ENCODE measurements around the gene ARL2BP.
A peak's percentile ranks its signal among the peaks of the same experiment; 100 is the strongest.
"Not testable (repeated sequence)": the region's sequence is repeated elsewhere in the genome, so short reads cannot be mapped to it uniquely, and the experiment has no call there.

The ARL2BP gene

DNA sequence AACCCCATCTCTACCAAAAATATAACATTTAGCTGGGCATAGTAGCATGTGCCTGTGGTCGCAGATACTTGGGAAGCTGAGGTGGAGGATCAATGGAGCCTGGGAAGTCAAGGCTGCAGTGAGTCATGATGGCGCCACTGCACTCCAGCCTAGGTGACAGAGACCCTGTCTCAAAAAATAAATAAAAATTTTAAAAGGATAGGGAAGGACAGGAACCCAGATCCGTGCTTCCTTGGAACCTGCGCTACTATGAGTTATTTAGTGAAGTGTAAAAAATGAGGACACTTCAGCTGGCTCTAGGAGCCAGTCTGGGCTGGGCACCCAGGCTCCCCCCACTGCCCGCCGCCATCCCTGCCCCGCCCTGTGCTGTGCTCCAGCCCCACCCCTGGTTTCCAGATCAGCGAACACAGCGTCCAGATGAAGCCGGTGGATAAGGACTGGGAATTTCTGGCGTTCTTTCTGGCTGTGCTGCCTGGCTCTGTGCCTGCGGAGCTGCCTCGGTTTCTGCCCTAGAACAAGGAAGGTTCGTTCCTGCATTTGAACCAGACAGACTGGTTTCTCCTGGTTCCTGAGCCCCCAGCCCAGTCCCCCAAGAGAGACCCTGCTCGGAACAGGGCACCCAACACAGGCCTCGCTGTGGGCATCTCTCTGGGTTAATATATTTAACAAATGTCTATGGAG is 20.9 kb downstream of the ARL2BP start:
- DNase-seq, result no peak

DNA sequence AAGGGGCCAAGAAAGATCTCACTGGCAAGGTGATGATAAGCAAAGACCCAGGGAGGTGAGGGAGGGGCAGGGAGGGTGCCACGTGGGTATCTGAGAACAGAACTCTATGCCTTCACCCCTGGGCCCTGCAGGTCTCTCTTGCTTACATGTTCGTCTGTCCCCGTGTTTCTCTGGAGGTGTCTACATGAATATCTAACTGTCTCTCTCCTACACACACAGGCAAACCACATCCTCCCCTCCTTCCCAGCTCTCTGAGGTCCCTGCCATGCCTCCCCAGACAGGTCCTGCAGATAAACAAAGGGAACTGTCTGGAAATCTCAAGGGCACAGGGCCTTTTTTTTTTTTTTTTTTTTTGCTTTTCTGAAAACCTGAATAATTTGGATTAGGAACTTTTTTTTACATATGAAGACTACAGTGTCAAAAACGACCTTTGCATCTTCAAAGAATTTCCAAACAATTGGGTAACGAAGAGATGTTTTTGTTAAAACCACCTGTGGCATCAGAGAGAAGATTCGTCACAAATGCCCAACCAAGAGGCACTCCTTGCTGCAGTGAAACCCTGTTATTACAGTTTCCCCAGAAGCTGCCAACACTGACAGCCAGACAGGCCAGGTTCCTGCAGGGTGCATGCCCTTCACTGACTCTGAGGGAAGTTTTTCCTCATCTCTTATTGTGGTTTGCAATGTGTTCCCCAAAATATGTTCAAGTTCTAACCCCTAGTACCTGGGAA is 21.6 kb downstream of the ARL2BP start:
- DNase-seq, result peak; percentile 22 to 33

DNA sequence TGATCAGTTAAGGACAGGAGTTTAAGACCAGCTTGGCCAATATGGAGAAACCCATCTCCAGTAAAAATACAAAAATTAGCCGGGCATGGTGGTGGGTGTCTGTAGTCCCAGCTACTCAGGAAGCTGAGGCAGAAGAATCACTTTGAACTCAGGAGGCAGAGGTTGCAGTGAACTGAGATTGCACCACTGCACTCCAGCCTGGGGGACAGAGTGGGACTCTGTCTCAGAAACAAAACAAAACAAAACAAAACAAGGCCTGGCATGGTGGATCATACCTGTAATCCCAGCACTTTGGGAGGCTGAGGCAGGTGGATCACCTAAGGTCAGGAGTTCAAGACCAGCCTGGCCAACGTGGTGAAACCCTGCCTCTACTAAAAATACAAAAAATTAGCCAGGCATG is 22.3 kb downstream of the ARL2BP start:
- DNase-seq, result not testable (repeated sequence)

DNA sequence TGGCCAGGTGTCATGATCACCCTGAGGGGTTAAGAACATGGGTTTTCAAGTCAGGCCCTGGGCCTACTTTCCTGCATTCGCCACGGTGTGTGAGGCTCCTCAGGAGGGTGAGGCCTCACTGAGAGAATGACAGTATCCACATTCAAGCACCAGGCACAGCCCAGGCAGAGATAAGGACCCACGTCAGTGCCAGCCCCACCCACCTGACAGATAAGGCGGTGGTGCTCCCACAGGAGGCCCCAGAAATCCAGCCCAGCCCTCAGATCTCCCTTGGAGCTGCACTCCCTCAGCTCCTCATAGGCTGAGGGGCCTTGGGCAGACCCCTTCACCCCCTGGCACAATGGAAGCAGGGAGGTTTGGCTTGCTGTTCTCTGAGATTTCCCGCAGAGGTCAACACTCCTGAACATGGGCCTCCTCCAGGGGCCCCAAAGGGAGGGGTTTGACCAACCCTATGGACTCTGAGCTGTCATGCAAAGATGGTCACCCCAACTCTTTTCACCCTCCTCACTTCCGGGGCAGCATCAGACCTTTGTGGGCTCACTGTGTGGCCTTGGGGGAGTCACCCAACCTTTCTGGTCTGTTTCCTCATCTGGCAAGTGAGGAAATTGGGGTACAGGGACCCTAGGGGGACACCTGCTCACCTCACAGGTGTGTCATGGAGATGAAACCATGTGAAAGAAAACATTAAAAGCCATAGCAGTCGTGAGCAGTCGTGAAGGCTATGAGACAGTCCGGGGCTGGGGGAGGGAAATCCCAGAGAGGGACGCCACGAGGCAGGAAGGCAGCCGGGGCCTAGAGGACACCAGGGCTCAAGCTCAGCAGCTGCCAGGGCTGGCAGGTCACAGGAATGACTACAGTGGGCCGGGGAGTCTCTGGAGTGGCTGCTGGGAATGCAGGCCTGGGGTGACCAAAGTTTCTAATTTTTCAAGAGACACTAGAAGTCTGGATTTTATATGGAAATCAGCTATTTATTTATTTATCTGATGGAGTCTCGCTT is 24.0 kb downstream of the ARL2BP start:
- DNase-seq, result no peak

DNA sequence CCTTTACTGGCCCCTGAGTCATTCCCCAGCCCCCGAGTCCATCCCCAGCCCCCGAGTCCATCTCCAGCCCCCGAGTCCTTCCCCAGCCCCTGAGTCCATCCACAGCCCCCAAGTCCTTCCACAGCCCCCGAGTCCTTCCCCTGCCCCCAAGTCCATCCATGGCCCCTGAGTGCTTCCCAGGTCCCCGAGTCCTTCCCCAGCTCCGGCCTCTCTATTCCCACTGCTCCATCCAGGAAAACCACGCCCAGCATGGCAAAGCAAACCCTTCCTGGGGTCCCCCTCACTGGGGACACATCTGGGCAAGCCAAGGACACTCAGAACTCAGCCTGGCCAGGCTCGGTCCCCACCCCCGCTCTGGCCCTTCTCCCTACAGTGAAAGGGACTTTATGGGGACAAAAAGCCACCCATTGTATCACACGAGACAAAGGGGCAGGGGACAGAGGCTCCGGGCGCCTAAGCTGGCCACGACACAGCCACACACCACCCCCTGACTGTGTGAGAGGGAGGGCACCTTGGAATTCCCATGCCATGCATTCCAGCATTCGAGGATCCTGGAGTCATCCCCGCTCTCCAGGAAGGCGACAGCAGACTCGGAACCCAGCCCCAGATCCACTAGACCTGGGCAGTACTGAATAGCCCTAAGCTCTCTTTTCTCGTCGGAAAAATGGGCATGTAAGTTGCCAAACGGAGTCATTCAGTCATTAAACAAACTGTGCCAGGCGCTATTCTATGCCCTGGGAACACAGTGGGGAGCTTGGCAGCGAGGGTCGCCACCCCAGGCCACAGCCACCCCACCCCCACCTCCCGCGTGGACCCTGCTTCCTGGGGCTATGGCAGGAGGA is 25.4 kb downstream of the ARL2BP start:
- no peak for DNase-seq

DNA sequence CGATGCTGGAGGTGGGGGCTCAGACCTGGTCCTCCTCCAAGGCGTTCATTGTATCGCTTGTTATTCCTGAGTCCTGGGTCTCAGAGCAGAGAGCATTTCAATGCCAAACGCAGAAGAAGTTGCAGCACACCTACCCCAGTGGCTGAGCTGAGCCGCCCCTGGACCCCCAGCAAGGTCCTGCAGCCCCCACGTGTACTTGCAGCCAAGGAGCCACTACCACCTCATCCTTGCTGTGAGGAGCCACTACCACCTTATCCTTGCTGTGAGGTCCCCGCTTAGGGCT is 25.9 kb downstream of the ARL2BP start:
- no peak for DNase-seq

DNA sequence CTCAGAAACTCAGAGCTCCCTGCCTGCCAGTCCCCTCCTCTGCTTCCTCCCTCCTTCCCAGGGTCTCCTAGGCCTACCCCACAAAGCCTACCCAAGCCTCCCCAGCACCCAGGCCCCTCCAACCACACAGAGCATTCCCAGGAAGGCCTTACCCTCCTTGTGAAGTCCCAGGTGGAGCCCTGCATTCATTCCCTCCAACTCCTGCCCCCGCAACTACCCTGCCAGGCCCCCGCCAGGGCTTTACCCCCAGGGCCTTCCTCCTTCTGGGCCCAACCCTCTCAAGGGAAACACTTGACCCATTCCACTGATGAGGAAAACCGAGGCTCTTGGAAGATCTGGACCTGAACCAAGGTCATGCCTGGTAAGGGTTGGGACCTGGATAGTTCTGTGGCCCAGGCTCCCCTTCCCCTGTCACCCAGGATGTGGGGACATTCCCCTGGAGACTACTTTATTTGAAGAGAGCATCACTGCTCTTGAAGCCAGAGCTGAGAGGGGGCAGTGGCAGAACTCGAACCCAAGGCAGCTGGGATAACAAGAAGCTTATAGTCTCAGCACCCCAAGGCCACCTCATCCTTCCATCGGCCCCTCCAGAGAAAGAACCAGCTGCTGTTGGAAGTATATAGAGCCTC is 26.9 kb downstream of the ARL2BP start:
- no peak for DNase-seq

DNA sequence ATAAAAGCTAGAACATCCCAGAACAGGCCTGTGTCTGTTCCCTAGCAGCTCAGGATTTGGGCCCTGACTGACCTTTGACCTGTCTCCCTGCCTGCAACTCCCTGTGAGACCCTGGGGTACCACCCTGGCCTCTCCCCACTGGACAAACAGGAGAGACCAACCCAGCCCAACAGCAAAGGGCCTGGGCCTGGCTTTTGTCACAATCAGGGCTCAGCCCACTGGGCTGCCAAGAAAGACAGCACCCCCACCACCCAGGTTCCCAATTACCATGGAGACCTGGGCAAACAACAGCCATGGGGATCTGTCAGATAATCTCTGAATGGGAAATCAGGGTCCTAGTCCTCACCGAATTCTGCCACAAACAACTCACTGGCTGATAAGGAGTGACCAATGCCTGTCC is 28.3 kb downstream of the ARL2BP start:
- DNase-seq, result no peak

DNA sequence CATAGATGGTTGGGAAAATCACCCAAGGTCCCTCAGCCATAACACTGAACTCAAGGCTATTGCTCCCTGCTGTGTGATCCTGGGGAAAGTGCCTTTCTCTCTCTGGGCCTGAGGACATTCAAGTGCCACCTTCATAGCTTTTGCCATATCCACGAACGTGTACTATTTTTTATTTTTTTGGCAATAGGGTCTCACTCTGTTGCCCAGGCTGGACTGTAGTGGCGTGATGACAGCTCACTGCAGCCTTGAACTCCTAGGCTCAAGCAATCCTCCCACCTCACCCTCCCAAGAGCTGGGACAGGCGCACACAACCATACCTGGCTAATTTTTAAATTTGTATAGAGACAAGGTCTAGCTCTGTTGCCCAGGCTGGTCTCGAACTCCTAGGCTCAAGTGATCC is 28.8 kb downstream of the ARL2BP start:
- DNase-seq, result no peak

DNA sequence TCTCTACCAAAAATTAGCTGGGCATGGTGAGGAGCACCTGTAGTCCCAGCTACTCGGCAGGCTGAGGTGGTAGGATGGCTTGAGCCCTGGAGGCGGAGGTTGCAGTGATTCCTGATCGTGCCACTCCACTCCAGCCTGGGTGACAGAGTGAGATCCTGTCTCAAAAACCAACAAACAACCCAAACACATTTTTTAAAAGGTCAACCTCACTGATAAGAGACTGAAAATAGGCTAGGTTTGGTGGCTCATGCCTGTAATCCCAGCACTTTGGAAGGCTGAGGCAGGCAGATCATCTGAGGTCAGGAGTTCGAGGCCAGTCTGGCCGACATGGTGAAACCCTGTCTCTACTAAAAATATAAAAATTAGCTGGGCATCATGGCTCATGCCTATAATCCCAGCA is 30.9 kb downstream of the ARL2BP start:
- not testable (repeated sequence) for DNase-seq

DNA sequence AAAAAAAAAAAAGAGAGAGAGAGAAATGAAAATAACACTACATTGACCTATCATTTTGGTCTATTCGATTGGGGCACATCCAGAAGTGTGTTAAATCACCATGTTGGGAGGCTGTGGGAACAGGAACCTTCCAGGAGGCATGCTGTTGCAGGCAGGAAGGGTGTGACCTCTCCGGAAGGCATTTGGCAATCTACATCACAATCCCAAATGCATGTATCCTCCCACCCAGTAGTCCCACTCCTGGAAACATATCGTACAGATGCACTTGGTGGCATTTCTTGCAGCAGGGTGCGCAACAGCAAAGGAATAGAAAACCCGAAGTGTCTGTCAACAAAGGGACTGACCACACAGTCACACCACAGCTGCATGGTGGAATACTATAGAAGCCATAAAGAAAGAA is 31.5 kb downstream of the ARL2BP start:
- no peak for DNase-seq

DNA sequence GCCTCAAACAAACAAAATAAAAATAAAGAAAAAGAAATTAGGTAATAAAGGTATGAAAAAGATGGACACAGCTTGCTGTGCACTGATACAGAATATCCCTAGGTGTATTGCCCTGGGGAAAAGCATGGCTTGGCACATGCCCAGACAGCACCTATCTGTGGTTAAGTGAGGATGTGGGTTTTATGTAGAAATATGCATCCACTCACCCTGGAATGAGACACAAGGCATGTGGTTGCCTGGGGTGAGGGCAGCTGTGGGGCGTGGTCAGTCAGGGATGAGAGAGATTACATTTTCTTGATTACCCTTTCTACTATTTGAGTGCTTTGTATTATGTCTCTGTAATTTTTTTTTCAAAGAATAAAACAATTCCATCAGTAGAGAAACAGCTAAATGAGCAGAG is 32.5 kb downstream of the ARL2BP start:
- DNase-seq, result peak; percentile 50 to 61

DNA sequence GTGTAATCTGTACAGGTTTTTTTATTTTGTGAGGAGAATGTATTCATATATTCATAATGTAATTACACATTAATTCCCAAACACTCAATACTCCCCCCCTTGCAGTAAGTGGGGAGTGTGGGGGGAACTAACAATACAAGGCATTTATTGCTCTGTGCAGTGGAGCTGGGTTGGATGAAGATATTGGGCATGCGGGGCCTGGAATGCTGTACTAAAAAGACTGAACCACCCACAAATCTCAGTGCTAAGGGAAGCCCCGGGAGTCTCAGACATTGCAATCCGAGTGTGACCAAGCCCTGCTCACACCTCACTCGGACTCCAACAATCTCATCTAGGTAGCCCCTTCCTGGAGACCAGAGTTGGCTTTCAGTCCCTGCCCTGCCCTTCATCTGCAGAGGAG is 33.4 kb downstream of the ARL2BP start:
- DNase-seq, result no peak

DNA sequence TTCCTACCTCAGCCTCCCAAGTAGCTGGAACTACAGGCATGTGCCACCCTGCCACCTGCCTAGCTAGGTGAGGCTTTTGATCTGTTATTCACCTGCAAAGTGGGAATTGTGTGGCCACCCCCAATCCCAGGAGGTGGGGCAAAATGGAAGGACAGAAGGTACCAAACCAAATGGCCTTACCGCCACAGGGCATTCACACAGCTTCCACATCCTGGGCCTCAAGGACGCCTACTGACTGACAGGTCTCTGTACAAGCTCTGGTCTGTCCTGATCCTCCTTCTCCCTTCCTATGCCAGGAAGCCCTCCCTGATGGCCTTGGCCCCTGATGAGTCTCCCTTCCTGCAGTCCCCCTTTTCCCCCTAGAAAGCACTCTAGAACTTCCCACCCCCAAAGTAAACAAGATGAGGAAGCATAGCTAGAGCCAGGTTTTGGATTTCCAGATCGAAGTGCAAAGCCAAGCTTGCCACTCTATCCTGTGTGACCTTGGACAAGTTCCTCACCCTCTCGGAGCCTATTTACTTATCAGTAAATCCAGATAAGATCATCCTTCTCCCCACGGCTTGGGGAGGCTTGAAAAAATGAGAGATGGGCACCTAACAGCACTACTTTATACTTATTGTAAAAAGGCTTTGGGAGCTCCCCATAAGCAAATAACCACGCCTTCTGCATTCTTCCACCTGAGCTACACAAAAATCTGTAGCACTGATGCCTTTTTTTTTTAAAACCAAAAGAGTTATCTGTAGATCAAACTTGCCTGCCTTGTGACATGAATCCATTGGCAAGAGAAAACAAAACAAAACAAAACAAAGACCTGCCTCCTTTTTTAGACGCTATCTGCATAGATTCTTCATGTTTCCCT is 35.0 kb downstream of the ARL2BP start:
- no peak for DNase-seq

DNA sequence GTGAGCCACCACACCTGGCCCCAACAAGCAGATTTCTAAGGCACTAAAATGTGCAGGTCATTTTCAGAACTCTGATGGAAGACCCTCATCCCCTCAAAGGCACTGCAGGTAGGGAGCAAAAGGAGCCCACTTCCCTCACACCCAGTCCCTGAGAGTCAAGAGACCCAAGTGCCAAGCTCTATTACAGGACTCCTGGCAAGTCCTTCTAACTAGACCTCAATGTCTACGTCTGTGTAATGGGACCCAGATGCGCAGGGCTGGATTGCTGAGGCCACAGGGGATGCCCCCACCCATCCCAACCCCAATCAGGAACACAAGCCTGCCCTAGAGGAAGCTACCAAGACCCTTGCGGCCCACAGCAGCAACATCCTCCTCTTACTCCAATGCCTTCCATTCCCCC is 36.7 kb downstream of the ARL2BP start:
- no peak for DNase-seq

DNA sequence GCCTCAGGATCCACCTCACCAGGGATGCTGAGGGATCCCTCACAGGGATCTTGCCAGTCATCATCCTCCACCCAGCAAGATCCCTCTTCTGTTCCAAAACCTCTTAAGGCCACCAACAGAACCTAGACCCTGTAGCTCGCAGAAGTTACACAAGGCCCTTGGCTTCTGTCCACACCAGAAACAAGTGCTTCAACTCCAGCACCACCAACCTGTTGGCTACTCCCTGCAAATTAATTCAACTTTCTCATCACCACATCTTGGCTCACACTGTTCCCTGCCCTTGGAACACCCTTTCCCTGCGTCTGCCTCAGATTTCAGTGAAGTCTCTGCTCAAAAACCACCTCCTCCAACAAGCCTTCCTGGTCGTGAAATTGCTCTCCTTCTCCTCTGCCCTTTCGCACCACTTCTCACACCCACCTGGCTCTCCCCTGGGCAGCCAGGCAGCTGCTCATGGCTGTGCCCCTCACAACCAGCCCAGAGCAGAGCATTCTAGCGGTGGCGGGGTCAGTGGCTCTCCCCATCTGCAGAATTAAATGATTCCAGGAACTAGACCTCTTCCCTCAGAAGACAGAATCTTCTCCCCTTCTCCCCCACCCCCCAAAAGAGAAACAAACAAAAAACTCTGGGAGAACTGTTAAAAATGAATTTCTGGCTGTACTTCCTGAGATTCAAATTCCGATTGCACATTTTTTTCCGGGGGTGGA is 37.6 kb downstream of the ARL2BP start:
- DNase-seq, result no peak

DNA sequence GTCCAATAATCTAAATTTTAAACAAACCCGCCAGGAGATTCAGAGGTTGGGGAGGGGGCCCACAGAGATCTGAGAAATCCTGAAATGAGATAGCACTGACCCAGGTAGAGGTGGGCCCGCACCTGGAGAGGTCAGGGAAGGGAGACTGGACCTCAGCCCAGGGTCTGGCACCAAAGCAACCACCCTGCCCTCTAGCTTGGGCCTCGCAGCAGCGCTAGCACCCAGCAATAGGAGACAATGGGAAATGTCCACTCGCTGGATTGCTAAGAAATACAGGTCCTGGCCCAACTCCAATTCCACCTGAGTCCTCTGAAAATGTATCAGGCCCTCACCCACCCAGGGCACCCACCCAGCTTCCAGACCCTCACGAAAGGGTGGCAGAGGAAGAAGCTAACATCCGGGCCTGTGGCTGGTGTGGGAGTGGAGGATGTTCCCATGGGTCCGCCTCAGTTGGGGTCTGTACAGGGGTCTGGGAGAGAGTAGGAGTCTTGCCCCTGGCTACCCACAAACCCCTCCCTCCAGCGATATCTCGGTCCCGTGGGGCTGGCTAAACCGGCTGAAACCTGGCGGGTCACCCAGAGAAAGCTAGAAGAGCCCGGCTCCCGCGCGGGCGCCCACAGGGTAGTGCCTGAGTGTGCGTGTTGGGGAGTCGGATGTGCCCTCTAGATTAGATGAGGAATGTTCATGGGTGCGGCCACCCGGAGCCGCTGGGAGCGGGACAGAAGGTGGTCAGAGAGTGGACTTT is 38.3 kb downstream of the ARL2BP start:
- no peak for DNase-seq

DNA sequence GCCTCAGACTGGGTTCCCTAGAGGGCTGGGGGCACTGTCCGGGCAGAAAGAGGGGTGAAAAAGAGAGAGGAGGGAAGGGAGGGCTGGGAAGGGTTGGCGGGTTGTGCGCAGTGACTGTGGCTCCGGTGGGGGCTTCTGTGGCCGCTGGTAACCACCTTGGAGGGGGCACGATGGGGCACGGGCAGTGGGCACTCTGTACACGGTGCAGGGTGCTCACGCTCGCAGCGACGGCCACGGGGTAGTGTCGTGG is 38.8 kb downstream of the ARL2BP start:
- DNase-seq, result no peak

DNA sequence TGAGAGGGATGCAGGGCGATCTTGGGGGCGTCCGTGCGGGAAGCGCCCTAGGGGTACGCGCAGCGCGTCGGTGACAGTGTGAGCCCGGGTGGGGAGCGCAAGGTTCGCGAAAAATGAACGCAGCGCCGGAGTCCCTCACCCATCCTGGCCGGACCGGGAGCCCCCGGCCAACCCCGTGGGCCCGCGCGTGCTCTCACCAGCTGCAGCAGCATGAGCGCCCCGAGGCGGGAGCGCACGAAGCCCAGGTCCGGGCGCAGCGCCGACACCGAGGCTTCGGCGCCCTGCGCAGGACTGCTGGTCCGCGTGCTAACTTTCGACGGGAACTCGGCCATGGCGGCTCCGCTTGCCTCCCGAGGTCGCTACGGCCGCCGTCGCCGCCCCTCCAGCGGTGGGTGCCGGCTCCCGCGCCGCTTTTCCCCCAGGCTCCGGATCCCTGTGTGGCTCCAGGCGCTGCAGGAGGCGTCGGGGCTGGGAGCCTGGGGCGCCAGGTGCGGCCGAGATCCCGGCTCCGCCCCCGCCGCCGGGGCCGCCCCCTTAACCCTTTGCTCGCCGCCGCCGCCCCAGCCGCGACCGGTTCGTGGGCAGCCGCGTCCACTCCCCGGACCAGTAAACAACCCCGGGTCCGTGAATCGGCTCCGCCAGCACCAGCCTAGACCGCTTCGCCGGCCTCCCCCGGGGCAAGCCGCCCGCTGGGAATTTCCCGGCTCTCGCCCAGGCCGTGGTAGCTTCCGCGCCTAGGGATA is 39.3 kb downstream of the ARL2BP start, which contains the start of gene PLLP:
PLLP (minus strand) TSS at position 464 of the 743 bp plus-strand sequence; CDS start at position 332, 132 bp downstream.
- DNase-seq, result peak; percentile 22 to 26

Measured in activated CD4-positive, alpha-beta T cell treated with anti-CD3 and anti-CD28 coated beads, Interleukin-2, amount 50 U/mL, for 4 hours (primary cell).